Endothelial cell (in vitro differentiated cells): ENCODE data around the gene TCERG1L. TPM values are rescaled to one million over a fixed set of nuclear protein-coding genes. Genes with fewer than 3 reads are reported as not detected.

Experiments used
- DNase-seq: peaks from one replicate; pipeline ENCODE4 v3.0.0; 2021; ENCODE audit warnings: low spot score
- H3K27ac Mint-ChIP-seq: one replicate; pipeline ENCODE4 v1.8.0; 2021; ENCODE audit warnings: mixed read lengths, inconsistent platforms; ENCODE audit not compliant: unreplicated experiment
- H3K27me3 Mint-ChIP-seq: one replicate; pipeline ENCODE4 v1.8.0; 2021; ENCODE audit warnings: mild to moderate bottlenecking, moderate library complexity, mixed read lengths, inconsistent platforms; ENCODE audit not compliant: unreplicated experiment
- H3K36me3 Mint-ChIP-seq: one replicate; pipeline ENCODE4 v1.8.0; 2021; ENCODE audit warnings: mild to moderate bottlenecking, low read depth, mixed read lengths, inconsistent platforms; ENCODE audit not compliant: unreplicated experiment
- H3K4me1 Mint-ChIP-seq: one replicate; pipeline ENCODE4 v1.8.0; 2021; ENCODE audit warnings: mild to moderate bottlenecking, mixed read lengths, inconsistent platforms; ENCODE audit not compliant: unreplicated experiment
- H3K4me3 Mint-ChIP-seq: one replicate; pipeline ENCODE4 v1.8.0; 2021; ENCODE audit warnings: mild to moderate bottlenecking, mixed read lengths, inconsistent platforms; ENCODE audit not compliant: unreplicated experiment
- H3K9me3 Mint-ChIP-seq: one replicate; pipeline ENCODE4 v1.8.0; 2021; ENCODE audit warnings: mixed read lengths, inconsistent platforms; ENCODE audit not compliant: unreplicated experiment
- total RNA-seq: library from RNA; stranded (reverse); fragmentation: NEBNext Ultra II Directional; extraction: Animal tissue kit (Norgen Biotek cat#: 25700); gene quantifications from one replicate; pipeline ENCODE4 v1.2.1, GENCODE V29; 2021; ENCODE audit not compliant: unreplicated experiment
- TF ChIP-seq, protein P1 (sequence below): fragments of 200-600 bp; sonication (generic); IDR thresholded peaks from one replicate; pipeline ENCODE4 v1.5.0; 2021; ENCODE audit warnings: antibody characterized with exemption; ENCODE audit not compliant: unreplicated experiment

The TCERG1L gene
- total RNA-seq, 1 donor from 2014 or later = not detected

DNA sequence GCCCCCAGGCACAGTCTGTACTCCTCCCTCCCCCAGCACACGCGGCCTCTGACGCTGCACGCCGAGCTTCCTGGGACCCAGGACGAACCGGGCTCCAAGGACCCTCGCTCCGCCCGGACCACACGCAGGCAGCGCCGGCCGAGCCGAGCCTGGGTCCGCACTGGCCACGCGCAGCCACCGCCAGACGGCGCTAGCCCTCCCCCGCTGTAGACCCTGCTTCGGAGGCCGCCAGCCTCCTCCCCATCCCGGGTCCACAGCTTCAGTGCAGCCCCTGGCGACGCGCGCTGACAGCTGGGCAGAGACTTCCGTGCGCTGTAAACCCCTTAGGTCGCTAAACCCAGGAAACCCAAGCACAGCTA lies 936 bp upstream of the TCERG1L start:
- H3K4me1 Mint-ChIP-seq = no peaks in the 10 kb centered on the region
- no peak for DNase-seq
- H3K4me3 Mint-ChIP-seq = no peak overlapping the region
- peaks cover 11% of the 10 kb centered on the region for H3K36me3 Mint-ChIP-seq
- TF ChIP-seq, protein P1, sequence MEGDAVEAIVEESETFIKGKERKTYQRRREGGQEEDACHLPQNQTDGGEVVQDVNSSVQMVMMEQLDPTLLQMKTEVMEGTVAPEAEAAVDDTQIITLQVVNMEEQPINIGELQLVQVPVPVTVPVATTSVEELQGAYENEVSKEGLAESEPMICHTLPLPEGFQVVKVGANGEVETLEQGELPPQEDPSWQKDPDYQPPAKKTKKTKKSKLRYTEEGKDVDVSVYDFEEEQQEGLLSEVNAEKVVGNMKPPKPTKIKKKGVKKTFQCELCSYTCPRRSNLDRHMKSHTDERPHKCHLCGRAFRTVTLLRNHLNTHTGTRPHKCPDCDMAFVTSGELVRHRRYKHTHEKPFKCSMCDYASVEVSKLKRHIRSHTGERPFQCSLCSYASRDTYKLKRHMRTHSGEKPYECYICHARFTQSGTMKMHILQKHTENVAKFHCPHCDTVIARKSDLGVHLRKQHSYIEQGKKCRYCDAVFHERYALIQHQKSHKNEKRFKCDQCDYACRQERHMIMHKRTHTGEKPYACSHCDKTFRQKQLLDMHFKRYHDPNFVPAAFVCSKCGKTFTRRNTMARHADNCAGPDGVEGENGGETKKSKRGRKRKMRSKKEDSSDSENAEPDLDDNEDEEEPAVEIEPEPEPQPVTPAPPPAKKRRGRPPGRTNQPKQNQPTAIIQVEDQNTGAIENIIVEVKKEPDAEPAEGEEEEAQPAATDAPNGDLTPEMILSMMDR = no peak
- no peak overlapping the region for H3K27ac Mint-ChIP-seq
- H3K9me3 Mint-ChIP-seq = peaks cover 41% of the 10 kb centered on the region
- H3K27me3 Mint-ChIP-seq = peaks cover 16% of the 10 kb centered on the region

DNA sequence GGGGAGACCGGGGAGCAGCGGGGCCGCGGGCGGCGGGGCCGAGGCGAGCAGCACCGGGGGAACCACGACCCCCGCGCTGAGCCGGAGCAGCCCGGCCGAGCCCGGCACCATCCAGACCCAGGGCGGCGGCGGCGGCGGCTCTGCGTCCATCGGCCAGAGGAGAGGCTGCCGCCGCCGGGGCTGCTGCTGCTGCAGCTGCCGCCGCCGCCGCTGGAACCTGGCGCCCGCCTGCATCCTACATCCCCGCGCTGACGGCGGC lies 190 bp downstream of the TCERG1L start:
- DNase-seq = no peak
- H3K27me3 Mint-ChIP-seq = peaks cover 13% of the 10 kb centered on the region
- peaks cover 6% of the 10 kb centered on the region for H3K36me3 Mint-ChIP-seq
- H3K9me3 Mint-ChIP-seq = peaks cover 33% of the 10 kb centered on the region
- H3K27ac Mint-ChIP-seq = no peak overlapping the region
- no peaks in the 10 kb centered on the region for H3K4me1 Mint-ChIP-seq
- no peak overlapping the region for H3K4me3 Mint-ChIP-seq
- TF ChIP-seq, protein P1 = no peak

DNA sequence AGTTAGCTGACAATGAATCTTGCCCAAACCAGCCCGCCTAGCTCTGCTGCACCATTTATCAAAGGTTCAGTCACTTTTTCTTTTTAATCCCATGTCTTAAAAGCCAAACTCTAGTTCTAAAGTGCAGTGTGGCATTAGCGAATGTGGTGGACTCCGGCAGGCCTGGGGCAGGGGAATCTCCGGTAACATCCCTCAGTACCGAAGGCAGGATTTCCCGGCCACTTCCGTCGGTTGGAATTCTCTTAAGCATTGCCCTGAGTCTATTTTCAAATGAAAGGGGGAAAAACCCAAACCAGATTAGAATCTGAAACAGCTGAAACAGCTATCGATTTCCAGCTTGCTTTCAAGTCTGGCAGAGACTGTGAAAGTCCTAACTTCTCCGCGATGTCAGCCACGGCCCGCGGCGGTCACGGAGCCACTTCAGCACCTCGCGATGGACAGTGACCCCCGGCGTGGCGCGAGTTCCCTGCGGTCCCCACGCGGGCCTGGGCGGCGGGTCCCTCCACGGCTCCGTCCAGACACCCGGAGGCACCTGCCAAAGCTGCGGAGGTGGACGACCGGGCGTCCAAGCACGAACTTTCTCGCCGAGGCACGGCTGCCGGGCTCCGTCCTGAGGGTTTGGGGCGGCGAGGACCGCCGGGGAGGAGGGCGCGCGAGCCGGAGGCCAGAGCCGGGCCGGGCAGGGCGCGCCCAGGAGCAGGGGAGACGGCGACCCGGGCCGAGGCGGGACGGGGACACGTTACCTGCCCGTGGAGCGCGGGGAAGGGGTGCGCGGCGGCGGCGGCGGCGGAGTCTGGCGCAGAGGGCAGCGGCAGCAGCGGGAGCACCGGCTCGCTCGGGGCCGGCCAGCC lies 745 bp downstream of the TCERG1L start:
- Mint-ChIP-seq H3K4me3 (no peak overlapping the region), H3K36me3 (peaks cover 6% of the 10 kb centered on the region), H3K27me3 (peaks cover 13% of the 10 kb centered on the region), H3K4me1 (no peaks in the 10 kb centered on the region), H3K9me3 (peaks cover 36% of the 10 kb centered on the region), H3K27ac (no peak overlapping the region)
- TF ChIP-seq, protein P1 = no peak
- no peak for DNase-seq

DNA sequence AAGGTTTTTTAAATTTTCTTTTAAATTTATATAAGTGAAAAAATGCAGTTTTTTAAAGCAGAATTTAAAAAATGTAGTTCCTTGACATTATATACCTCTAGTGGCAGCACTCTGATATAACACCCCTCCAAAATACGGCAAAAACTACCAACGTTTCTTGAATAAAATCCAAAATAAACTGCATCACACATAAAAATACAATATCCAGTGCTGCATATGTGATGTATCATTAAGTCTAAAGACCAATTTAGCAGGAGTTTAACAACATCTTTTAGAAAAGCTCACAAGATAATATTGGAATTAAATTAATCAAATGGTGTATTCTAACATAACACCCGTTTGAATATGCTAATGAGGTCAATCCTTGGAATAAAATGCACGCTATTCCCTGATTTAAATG lies 1.4 kb downstream of the TCERG1L start:
- H3K36me3 Mint-ChIP-seq = peaks cover 6% of the 10 kb centered on the region
- H3K4me1 Mint-ChIP-seq = no peaks in the 10 kb centered on the region
- H3K9me3 Mint-ChIP-seq = peaks cover 32% of the 10 kb centered on the region
- TF ChIP-seq, protein P1 = peak; percentile 33
- H3K27ac Mint-ChIP-seq = no peak overlapping the region
- DNase-seq = no peak
- peaks cover 12% of the 10 kb centered on the region for H3K27me3 Mint-ChIP-seq
- H3K4me3 Mint-ChIP-seq = no peak overlapping the region

DNA sequence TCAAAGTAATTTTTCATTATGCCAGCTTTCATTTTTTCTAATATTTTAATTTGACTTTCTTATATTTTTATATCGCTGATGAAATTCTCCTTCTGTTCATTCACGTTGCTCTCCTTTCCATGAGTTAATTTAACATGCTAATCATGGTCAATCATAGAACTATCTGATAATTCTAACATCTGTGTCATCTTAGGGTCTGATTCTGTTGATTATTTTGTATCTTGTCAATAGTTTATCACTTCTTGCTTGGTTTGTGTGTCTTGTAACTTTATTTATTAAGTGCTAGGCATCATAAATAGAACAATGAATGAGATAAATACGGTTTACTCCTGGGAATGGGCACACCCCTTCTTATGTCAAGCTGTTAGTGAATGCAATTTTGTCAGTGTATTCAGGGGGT lies 11.0 kb downstream of the TCERG1L start:
- no peaks in the 10 kb centered on the region for H3K4me1 Mint-ChIP-seq
- H3K27ac Mint-ChIP-seq = no peak overlapping the region
- H3K4me3 Mint-ChIP-seq = no peak overlapping the region
- peaks cover 30% of the 10 kb centered on the region for H3K9me3 Mint-ChIP-seq
- DNase-seq = no peak
- H3K36me3 Mint-ChIP-seq = peaks cover 3% of the 10 kb centered on the region
- TF ChIP-seq, protein P1 = no peak
- peaks cover 2% of the 10 kb centered on the region for H3K27me3 Mint-ChIP-seq
